ENCODE results near the gene NDST1. TPM values are rescaled to one million over a fixed set of nuclear protein-coding genes. Genes with fewer than 3 reads are reported as not detected.

NDST1 gene
- total RNA-seq, 4 donors from 2014 or later = 45.4 to 86.5 (median 81.2) TPM

GRCh38 chr5:150523472-150524350 lies 15.8 kb downstream of the NDST1 start:
- ATAC-seq (ENCODE audit: low FRiP score) (peak; percentile 27), DNase-seq (ENCODE audit: low spot score) (no peak)
- peak in 1 of 3 donors; percentile 52 for TF ChIP-seq CTCF (IDR thresholded peaks at IDR 0.05)

DNA sequence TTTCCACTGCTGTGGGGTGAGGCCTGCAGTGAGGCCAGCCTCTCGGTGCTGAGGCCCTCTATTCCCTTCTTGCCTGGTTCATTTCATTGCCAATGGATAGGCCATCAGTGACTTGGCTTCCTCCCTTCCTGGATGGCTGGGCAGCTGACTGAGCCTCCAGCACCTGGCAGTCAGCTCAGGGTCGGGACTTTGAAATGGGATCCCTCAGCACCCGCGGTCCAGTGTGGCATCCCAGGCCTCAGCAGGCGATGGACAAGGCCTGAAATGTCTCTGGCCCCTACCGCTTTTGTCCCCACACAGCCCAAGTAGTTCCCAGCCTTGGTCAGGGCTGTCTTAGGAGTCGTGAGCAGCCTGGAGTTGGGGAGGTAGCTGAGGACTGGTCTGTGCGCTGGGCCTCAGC lies 17.2 kb downstream of the NDST1 start:
- no peak for TF ChIP-seq CTCF (IDR thresholded peaks at IDR 0.05)
- no peak for DNase-seq (ENCODE audit: low spot score)
- no peak for ATAC-seq (ENCODE audit: low FRiP score)

DNA sequence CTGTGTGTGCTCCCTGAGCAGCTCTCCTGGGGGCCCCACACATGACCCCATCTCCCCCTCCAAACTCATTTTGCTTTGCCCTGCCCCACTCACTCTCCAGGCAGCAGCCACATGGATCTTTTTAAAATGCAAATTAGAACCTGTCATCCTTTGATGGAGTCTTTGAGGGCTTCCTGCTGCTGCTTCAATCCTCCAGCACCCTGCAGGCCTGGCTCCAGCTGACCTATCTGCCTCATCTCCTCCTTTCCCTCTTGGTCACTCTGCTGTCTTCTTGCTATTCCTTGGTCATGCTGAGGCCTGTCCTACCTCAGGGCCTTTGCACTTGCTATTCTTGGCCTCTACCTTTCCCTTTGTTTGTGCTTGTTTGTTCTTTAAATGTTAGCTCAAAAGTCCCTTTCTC lies 17.9 kb downstream of the NDST1 start:
- TF ChIP-seq CTCF (IDR thresholded peaks at IDR 0.05) = no peak

DNA sequence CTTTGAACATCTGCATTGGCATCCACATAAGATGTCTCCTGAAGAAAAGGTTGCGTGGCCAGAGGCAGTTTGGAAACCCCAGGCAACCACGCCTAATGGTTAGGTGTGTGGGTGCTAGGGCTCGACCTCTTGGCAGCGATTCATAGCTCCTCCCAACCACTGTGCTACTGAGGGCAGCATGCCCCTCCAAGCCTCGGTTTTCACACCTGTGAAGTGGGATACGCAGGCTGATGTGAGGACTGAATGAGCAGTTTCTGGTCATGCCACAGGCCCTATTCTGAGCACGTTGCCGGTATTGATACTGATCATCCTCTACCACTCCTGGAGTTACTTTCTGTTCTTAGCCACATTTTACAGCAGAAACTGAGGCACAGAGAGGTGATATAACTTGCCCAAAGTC lies 19.1 kb downstream of the NDST1 start:
- no peak for ATAC-seq (ENCODE audit: low FRiP score)
- DNase-seq (ENCODE audit: low spot score) = no peak
- no peak for TF ChIP-seq CTCF (IDR thresholded peaks at IDR 0.05)

More for the DNA sequence above, 17.9 kb downstream of the NDST1 start:
- DNase-seq (ENCODE audit: low spot score) (no peak), ATAC-seq (ENCODE audit: low FRiP score) (no peak)

DNA sequence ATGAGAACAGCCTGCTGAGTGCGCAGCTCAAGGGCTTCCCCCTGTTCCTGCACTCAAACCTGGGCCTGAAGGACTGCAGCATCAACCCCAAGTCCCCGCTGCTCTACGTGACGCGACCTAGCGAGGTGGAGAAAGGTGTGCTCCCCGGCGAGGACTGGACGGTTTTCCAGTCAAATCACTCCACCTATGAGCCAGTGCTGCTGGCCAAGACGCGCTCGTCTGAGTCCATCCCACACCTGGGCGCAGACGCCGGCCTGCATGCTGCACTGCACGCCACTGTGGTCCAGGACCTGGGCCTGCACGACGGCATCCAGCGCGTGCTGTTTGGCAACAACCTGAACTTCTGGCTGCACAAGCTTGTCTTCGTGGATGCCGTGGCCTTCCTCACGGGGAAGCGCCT lies 19.9 kb downstream of the NDST1 start:
- no peak for DNase-seq (ENCODE audit: low spot score)
- TF ChIP-seq CTCF (IDR thresholded peaks at IDR 0.05) = no peak
- no peak for ATAC-seq (ENCODE audit: low FRiP score)

DNA sequence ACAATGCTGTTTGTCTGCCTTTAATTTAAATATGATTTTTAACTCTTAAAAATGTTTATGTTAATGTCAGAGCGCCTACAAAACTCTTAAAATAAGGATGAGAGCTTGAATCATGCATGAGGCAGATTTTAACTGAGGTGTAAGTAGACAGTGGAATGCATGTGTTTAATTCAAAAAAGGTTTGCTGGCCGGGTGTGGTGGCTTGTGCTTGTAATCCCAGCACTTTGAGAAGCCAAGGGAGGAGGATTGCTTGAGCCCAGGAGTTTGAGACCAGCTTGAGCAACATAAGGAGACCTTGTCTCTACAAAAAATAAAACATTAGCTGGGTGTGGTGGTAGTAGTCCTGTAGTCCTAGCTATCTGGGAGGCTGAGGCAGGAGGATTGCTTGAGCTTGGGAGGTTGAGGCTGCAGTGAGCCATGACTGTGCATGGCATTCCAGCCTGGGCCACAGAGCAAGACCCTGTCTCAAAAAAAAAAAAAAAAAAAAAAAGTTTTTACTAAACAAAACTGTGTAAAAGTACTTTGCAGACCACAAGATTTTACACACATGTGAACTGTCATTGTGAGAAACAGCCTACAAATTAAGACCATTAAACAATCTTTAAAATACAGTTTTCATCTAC lies 21.1 kb downstream of the NDST1 start:
- DNase-seq (ENCODE audit: low spot score) (no peak), ATAC-seq (ENCODE audit: low FRiP score) (no peak)
- no peak for TF ChIP-seq CTCF (IDR thresholded peaks at IDR 0.05)

Measured in omental fat pad (tissue), 4 donors.